ENCODE results near the gene COG8. TPM values are rescaled to one million over a fixed set of nuclear protein-coding genes. Genes with fewer than 3 reads are reported as not detected.

COG8 gene
- total and polyA plus RNA-seq, 4 donors: 11.2 to 37.4 (median 24.2) TPM

GRCh38 chr16:69324013-69324531 is 15.3 kb downstream of the COG8 start:
- Histone ChIP-seq H3K9me3 (ENCODE audit: control insufficient read depth in 4 of 4, low read length in 3 of 4) (no peaks in the 10 kb centered on the region), H3K27me3 (ENCODE audit: control insufficient read depth in 4 of 4, insufficient read depth in 4 of 4, low read length in 3 of 4) (no peaks in the 10 kb centered on the region), H3K36me3 (ENCODE audit: control insufficient read depth in 4 of 4, insufficient read depth in 3 of 4, low read depth in 1 of 4, low read length in 3 of 4) (peaks cover 18 to 50% (median 33%) of the 10 kb centered on the region in 4 donors), H3K9ac (ENCODE audit: low read depth in 1 of 2, low read length in 2 of 2) (peak overlapping the region in 1 of 2 donors; percentile 5), H3K4me3 (ENCODE audit: low read depth in 1 of 3, low read length in 3 of 3) (no peak overlapping the region), H3K4me1 (ENCODE audit: control insufficient read depth in 4 of 4, insufficient read depth in 4 of 4, low read length in 3 of 4) (peaks cover 18 to 65% (median 52%) of the 10 kb centered on the region in 4 donors), H3K27ac (ENCODE audit: low read depth in 1 of 2, low read length in 2 of 2) (peak overlapping the region; percentile 60 to 87)
- DNase-seq (ENCODE audit: low spot score): peak; percentile 58
- 43% methylated on average over 8 of the region's 8 CpGs for WGBS
- TF ChIP-seq RAD21 (IDR thresholded peaks at IDR 0.05): peak; percentile 14 to 33
- no peak for TF ChIP-seq CTCF (IDR thresholded peaks at IDR 0.05; ENCODE audit: low read depth, low read length, missing input control)
- no peak for TF ChIP-seq GABPA (IDR thresholded peaks at IDR 0.05 in 1 of 2, conservative IDR thresholded peaks at IDR 0.05 in 1 of 2)
- peak; percentile 83 to 89 for TF ChIP-seq HNF4A (conservative IDR thresholded peaks at IDR 0.05)
- TF ChIP-seq RXRA (IDR thresholded peaks at IDR 0.05): peak; percentile 77 to 83
- peak; percentile 37 for TF ChIP-seq ZBTB33 (IDR thresholded peaks at IDR 0.05)
- peak; percentile 69 for TF ChIP-seq HNF4G (IDR thresholded peaks at IDR 0.05)
- peak; percentile 75 for TF ChIP-seq FOXA1 (IDR thresholded peaks at IDR 0.05)
- peak; percentile 20 for TF ChIP-seq MAX (IDR thresholded peaks at IDR 0.05)
- peak; percentile 38 for TF ChIP-seq NR2F2 (IDR thresholded peaks at IDR 0.05)
- TF ChIP-seq EGR1 (IDR thresholded peaks at IDR 0.05; ENCODE audit: low read depth in 2 of 2): no peak
- peak; percentile 89 for TF ChIP-seq SP1 (IDR thresholded peaks at IDR 0.05)
- TF ChIP-seq YY1 (IDR thresholded peaks at IDR 0.05): peak; percentile 50
- peak; percentile 77 for TF ChIP-seq FOXA2 (IDR thresholded peaks at IDR 0.05)
- TF ChIP-seq ATF3 (IDR thresholded peaks at IDR 0.05): no peak
- TF ChIP-seq JUND (IDR thresholded peaks at IDR 0.05): peak in 1 of 2 donors; percentile 16
- TF ChIP-seq REST (IDR thresholded peaks at IDR 0.05): no peak
- no peak for TF ChIP-seq TAF1 (conservative IDR thresholded peaks at IDR 0.05)
